HG03108 (cell line): ENCODE results near the gene ITPR1.
A peak's percentile ranks its signal among the peaks of the same experiment; 100 is the strongest.

Experiments used
- ATAC-seq: cut with Tn5 transposase; IDR thresholded peaks from one replicate; pipeline ENCODE4 v1.9.1; 2021; ENCODE audit warnings: moderate library complexity; ENCODE audit not compliant: unreplicated experiment

Gene ITPR1

GRCh38 chr3:4770561-4770960 is 277.4 kb downstream of the ITPR1 start:
- no peak for ATAC-seq

GRCh38 chr3:4771243-4771642 is 278.1 kb downstream of the ITPR1 start:
- ATAC-seq = no peak

- ATAC-seq = no peak
Measured at GRCh38 chr3:4772171-4772804, 279.1 kb downstream of the ITPR1 start.

GRCh38 chr3:4772858-4773257 is 279.7 kb downstream of the ITPR1 start:
- no peak for ATAC-seq

- no peak for ATAC-seq
Measured at GRCh38 chr3:4773583-4773982, 280.4 kb downstream of the ITPR1 start.

- no peak for ATAC-seq
Measured at GRCh38 chr3:4774531-4774930, 281.4 kb downstream of the ITPR1 start.

GRCh38 chr3:4776399-4776979 is 283.3 kb downstream of the ITPR1 start:
- ATAC-seq = peak; percentile 33

GRCh38 chr3:4776980-4777581 is 283.9 kb downstream of the ITPR1 start:
- ATAC-seq = peak; percentile 83

- no peak for ATAC-seq
Measured at GRCh38 chr3:4778119-4778518, 285.0 kb downstream of the ITPR1 start.

GRCh38 chr3:4778740-4779139 is 285.6 kb downstream of the ITPR1 start:
- no peak for ATAC-seq

- ATAC-seq = no peak
Measured at GRCh38 chr3:4780545-4780957, 287.4 kb downstream of the ITPR1 start.

- ATAC-seq = no peak
Measured at GRCh38 chr3:4782095-4782494, 288.9 kb downstream of the ITPR1 start.

GRCh38 chr3:4785551-4785950 is 292.4 kb downstream of the ITPR1 start:
- ATAC-seq = no peak

GRCh38 chr3:4786431-4786830 is 293.3 kb downstream of the ITPR1 start:
- ATAC-seq = no peak

GRCh38 chr3:4791358-4791757 is 298.2 kb downstream of the ITPR1 start:
- ATAC-seq = no peak

GRCh38 chr3:4793311-4793710 is 300.2 kb downstream of the ITPR1 start:
- no peak for ATAC-seq

- no peak for ATAC-seq
Measured at GRCh38 chr3:4794331-4794730, 301.2 kb downstream of the ITPR1 start.

- ATAC-seq = no peak
Measured at GRCh38 chr3:4794798-4795197, 301.6 kb downstream of the ITPR1 start.

GRCh38 chr3:4795905-4796304 is 302.8 kb downstream of the ITPR1 start:
- ATAC-seq = no peak

GRCh38 chr3:4797201-4797705 is 304.1 kb downstream of the ITPR1 start:
- ATAC-seq = no peak

GRCh38 chr3:4799266-4800256 is 306.4 kb downstream of the ITPR1 start:
- no peak for ATAC-seq
